Panc1 (cell line): Measurements from ENCODE around the gene PPM1G. TPM values are rescaled to one million over a fixed set of nuclear protein-coding genes. Genes with fewer than 3 reads are reported as not detected.

Source experiments
- ATAC-seq: fragments of 200-7000 bp; cut with Tn5 transposase; 2 replicates; pipeline ENCODE4 v1.9.1; 2020; ENCODE audit warnings: mild to moderate bottlenecking, moderate library complexity
- BruUV-seq: library from RNA; stranded (reverse); fragments of 400-500 nt; replicated peaks from 2 replicates; lab custom pipeline; 2021; lab: Mats Ljungman, UMichigan
- CTCF ChIA-PET: fragments of 300-600 bp; sonication (Branson Sonifier 250); formaldehyde crosslinking; loops from one replicate; lab custom pipeline; 2022; ENCODE audit warnings: antibody characterized with exemption; lab: Charles Lee
- POLR2A ChIA-PET: fragments of 300-600 bp; sonication (Branson Sonifier 250); formaldehyde crosslinking; loops from one replicate; lab custom pipeline; 2022; ENCODE audit warnings: antibody characterized with exemption; lab: Charles Lee
- DNase-seq: peaks from one replicate; pipeline ENCODE4 v3.0.0-alpha.2; 2010; ENCODE audit warnings: low read depth, low spot score
- H3K27ac ChIP-seq: 2 replicates; pipeline ENCODE4 v1.5.1; 2011; ENCODE audit warnings: mild to moderate bottlenecking, low read length, inconsistent platforms
- H3K27me3 ChIP-seq: fragments of 200-500 bp; sonication (Bioruptor generic); 2 replicates; pipeline ENCODE4 v1.6.0; 2014; ENCODE audit warnings: low read length, inconsistent platforms; ENCODE audit not compliant: control insufficient read depth, insufficient read depth
- H3K36me3 ChIP-seq: fragments of 200-500 bp; sonication (Bioruptor generic); 2 replicates; pipeline ENCODE4 v1.5.1; 2014; ENCODE audit warnings: inconsistent platforms, mild to moderate bottlenecking, low read length, moderate library complexity; ENCODE audit not compliant: control insufficient read depth, insufficient read depth
- H3K4me1 ChIP-seq: 2 replicates; pipeline ENCODE4 v1.5.1; 2011; ENCODE audit warnings: inconsistent platforms, mild to moderate bottlenecking, low read length, moderate library complexity; ENCODE audit not compliant: control insufficient read depth, insufficient read depth
- H3K4me3 ChIP-seq, 2 experiments: 2 replicates each; pipeline ENCODE4 v1.5.1; 2011 to 2012; ENCODE audit warnings: low read depth in 2 of 2, low read length in 2 of 2, mild to moderate bottlenecking in 2 of 2, inconsistent platforms in 1 of 2, moderate library complexity in 1 of 2
- H3K9me3 ChIP-seq: fragments of 200-500 bp; sonication (Bioruptor generic); 2 replicates; pipeline ENCODE4 v1.5.1; 2014; ENCODE audit warnings: low read depth, mild to moderate bottlenecking, inconsistent platforms, low read length, moderate library complexity; ENCODE audit not compliant: control insufficient read depth, insufficient read depth
- POLR2AphosphoS5 ChIP-seq: IDR thresholded peaks from 2 replicates; pipeline ENCODE4 v1.6.1; 2012; ENCODE audit warnings: mild to moderate bottlenecking, low read depth, low read length, moderate library complexity
- SIN3A ChIP-seq: IDR thresholded peaks from 2 replicates; pipeline ENCODE4 v1.6.1; 2012; ENCODE audit warnings: low read depth, mild to moderate bottlenecking, low read length, moderate library complexity, borderline replicate concordance; ENCODE audit not compliant: insufficient read depth
- TCF7L2 ChIP-seq: IDR thresholded peaks from 2 replicates; pipeline ENCODE4 v1.6.1; 2011; ENCODE audit warnings: mild to moderate bottlenecking, low read depth, low read length, inconsistent platforms
- in situ Hi-C: cut with HindIII; loops from 2 replicates; pipeline ENCODE4 v1.10.0; 2016; ENCODE audit warnings: low sequenced_read_pairs, low pct_unique_long_range_greater_than_20kb
- intact Hi-C: fragments of 100-400 bp; cut with micrococcal nuclease; formaldehyde crosslinking; loops from one replicate; pipeline ENCODE4 v1.10.0; 2022; ENCODE audit not compliant: unreplicated experiment
- total RNA-seq: library from RNA; stranded (reverse); gene quantifications from one replicate; pipeline ENCODE4 v1.2.1, GENCODE V29; 2021; ENCODE audit not compliant: unreplicated experiment
- TF ChIP-seq, protein P1 (sequence below), 2 experiments: IDR thresholded peaks; 2 replicates each; pipeline ENCODE4 v1.6.1; 2011 to 2012; ENCODE audit warnings: low read depth in 2 of 2, control low read depth in 1 of 2, low read length in 1 of 2, mild to moderate bottlenecking in 1 of 2, moderate library complexity in 1 of 2; ENCODE audit not compliant: insufficient read depth in 1 of 2
- TF ChIP-seq, protein P2 (sequence below): fragments of 450-650 bp; IDR thresholded peaks from 2 replicates; pipeline ENCODE4 v1.5.1; 2017; ENCODE audit warnings: mild to moderate bottlenecking

Gene PPM1G
- total RNA-seq, 1 experiment from 2014 or later, result 115 TPM

DNA sequence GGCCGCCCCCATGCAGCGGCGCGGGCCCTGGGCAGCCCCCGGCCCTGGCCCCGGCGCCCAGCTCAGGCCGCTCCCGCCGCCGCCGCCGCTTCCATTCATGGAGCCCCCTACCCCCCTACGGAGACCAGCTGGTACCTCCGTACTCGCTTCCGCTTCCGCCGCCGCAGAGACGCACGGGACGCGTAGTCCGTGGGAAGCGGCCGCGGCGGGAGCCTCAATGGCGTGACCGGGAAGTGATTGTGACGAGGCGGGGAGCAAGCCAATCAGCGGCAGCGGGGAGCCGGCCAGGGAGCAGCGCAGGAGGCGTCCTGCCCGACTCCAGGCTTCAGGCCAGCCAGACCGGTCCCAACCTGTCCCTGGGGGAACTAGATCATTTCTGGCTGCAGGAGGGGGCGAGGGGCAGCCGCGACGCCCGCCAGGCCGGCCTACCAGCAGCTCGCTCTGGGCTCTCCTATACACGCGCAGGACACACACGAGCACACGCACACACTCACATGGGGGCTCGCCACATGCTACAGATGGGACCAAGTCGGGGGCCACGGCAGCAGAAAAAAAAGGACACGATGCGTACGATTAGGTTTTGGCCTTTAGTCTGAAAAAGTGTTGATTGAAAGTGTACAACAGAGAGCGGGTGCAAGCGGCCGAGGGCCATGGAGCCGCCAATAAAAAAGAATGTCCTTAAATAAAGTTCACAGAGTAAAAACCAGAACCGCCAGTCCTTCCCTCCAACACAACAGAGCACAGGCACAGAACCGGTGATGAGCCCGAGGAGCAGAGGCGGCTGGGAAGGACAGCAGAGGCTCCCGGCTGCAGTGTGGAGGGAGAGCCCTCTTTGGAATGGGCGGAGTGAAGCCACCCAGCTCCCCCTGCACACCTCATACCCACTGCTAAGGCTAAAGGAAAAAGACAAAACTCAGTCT, 28.5 kb downstream of the PPM1G start, which contains the start of gene ZNF513:
Gene ZNF513 (minus strand): TSS at position 109 of the 920 bp plus-strand sequence. CDS start 208 bp downstream, outside the sequence.
- peak within 1 kb of the TSS; percentile 96 for H3K27ac ChIP-seq
- in situ Hi-C loops (no loop called here), intact Hi-C loops (no loop called here)
- H3K9me3 ChIP-seq, result no peaks in the 10 kb centered on the region
- peaks cover 13% of the 10 kb centered on the region for H3K36me3 ChIP-seq
- ChIA-PET POLR2A (interaction anchor here (1.0 kb wide), 1 partner anchor 29 kb away, joined by 4 read pairs; the partner anchor contains the start of gene PPM1G), CTCF (no interaction called here)
- H3K27me3 ChIP-seq, result no peaks in the 10 kb centered on the region
- TF ChIP-seq POLR2AphosphoS5 (peak; percentile 93), SIN3A (no peak), TCF7L2 (peak; percentile 87)
- TF ChIP-seq, protein P1, sequence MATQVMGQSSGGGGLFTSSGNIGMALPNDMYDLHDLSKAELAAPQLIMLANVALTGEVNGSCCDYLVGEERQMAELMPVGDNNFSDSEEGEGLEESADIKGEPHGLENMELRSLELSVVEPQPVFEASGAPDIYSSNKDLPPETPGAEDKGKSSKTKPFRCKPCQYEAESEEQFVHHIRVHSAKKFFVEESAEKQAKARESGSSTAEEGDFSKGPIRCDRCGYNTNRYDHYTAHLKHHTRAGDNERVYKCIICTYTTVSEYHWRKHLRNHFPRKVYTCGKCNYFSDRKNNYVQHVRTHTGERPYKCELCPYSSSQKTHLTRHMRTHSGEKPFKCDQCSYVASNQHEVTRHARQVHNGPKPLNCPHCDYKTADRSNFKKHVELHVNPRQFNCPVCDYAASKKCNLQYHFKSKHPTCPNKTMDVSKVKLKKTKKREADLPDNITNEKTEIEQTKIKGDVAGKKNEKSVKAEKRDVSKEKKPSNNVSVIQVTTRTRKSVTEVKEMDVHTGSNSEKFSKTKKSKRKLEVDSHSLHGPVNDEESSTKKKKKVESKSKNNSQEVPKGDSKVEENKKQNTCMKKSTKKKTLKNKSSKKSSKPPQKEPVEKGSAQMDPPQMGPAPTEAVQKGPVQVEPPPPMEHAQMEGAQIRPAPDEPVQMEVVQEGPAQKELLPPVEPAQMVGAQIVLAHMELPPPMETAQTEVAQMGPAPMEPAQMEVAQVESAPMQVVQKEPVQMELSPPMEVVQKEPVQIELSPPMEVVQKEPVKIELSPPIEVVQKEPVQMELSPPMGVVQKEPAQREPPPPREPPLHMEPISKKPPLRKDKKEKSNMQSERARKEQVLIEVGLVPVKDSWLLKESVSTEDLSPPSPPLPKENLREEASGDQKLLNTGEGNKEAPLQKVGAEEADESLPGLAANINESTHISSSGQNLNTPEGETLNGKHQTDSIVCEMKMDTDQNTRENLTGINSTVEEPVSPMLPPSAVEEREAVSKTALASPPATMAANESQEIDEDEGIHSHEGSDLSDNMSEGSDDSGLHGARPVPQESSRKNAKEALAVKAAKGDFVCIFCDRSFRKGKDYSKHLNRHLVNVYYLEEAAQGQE (IDR thresholded peaks at IDR 0.05; ENCODE audit: insufficient read depth in 1 of 2, low read depth in 2 of 2, low read length in 1 of 2), result no peak
- TF ChIP-seq, protein P2, sequence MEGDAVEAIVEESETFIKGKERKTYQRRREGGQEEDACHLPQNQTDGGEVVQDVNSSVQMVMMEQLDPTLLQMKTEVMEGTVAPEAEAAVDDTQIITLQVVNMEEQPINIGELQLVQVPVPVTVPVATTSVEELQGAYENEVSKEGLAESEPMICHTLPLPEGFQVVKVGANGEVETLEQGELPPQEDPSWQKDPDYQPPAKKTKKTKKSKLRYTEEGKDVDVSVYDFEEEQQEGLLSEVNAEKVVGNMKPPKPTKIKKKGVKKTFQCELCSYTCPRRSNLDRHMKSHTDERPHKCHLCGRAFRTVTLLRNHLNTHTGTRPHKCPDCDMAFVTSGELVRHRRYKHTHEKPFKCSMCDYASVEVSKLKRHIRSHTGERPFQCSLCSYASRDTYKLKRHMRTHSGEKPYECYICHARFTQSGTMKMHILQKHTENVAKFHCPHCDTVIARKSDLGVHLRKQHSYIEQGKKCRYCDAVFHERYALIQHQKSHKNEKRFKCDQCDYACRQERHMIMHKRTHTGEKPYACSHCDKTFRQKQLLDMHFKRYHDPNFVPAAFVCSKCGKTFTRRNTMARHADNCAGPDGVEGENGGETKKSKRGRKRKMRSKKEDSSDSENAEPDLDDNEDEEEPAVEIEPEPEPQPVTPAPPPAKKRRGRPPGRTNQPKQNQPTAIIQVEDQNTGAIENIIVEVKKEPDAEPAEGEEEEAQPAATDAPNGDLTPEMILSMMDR, result no peak
- ATAC-seq (peak; percentile 88), DNase-seq (no peak)
- no TSS peak for BruUV-seq
- peak within 1 kb of the TSS; percentile 91 to 93 for H3K4me3 ChIP-seq
- peaks cover 38% of the 10 kb centered on the region for H3K4me1 ChIP-seq

DNA sequence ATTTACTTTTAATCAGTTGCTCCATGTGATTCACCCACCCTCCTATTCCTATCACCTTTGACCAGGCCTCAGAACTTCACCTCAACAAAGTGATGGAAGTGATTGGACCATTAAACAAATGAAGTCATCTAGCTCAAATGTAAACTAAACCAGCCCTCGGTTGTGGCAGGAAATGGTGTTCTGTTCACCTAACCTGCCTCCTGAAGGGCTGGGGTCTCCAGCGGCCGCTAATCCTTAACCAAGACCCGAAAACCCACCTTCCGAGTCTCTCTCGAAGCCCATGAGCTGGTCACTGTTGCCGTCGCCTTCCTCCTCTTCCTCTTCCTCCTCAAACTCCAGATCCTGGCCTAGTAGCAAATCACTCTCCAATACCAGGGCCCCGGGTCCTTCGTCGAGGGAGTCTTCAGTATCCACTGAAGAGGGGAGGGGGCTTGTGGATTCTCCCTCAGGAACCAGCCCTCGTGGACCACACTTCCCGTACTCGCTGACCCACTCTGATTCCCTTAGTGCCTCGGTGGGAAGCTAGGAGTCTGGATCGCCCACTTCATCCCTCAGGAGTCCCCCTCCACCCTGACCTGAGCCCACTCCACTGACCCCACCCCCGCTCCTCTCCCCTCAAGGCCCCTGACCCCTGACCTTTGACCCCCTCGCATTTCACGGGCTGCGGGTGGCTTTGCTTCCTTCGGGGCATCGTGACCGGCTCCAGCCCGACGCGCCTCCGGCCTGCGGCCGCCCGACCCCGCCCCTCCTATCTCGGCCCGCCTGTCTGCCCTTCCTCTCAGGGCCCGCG, 29.4 kb downstream of the PPM1G start:
- POLR2A ChIA-PET, result no interaction called here
- peaks cover 40% of the 10 kb centered on the region for H3K4me1 ChIP-seq
- H3K27me3 ChIP-seq, result no peaks in the 10 kb centered on the region
- H3K27ac ChIP-seq, result peak overlapping the region; percentile 96
- peak overlapping the region; percentile 91 to 93 for H3K4me3 ChIP-seq
- DNase-seq, result no peak
- TF ChIP-seq SIN3A (0 out of 2 replicates have a peak, but pooled peaks have one; percentile 10), TCF7L2 (no peak)
- TF ChIP-seq, protein P1 (IDR thresholded peaks at IDR 0.05; ENCODE audit: insufficient read depth in 1 of 2, low read depth in 2 of 2, low read length in 1 of 2), result no peak
- H3K9me3 ChIP-seq, result no peaks in the 10 kb centered on the region
- in situ Hi-C loops, result no loop called here
- BruUV-seq, result TSS peak; percentile 37
- H3K36me3 ChIP-seq, result peaks cover 13% of the 10 kb centered on the region
- intact Hi-C loops, result no loop called here
- peak; percentile 52 for ATAC-seq
- CTCF ChIA-PET, result no interaction called here
